Bronchial epithelial cell (primary cell): ENCODE measurements around the gene ZC3H4. TPM values are rescaled to one million over a fixed set of nuclear protein-coding genes. Genes with fewer than 3 reads are reported as not detected.

Source experiments
- DNase-seq: peaks from one replicate; pipeline ENCODE4 v3.0.0-alpha.2; 2010; ENCODE audit warnings: low read depth
- FAIRE-seq: peaks from 2 replicates; lab custom pipeline; 2011; peaks lifted over from hg19 to GRCh38; lab: Jason Lieb, UNC
- H3K27me3 ChIP-seq: 2 replicates; pipeline ENCODE4 v1.5.1; 2011; ENCODE audit warnings: low read length; ENCODE audit not compliant: control insufficient read depth, insufficient read depth
- H3K36me3 ChIP-seq: 2 replicates; pipeline ENCODE4 v1.5.1; 2011; ENCODE audit warnings: low read length; ENCODE audit not compliant: control insufficient read depth, insufficient read depth
- H3K4me3 ChIP-seq: 2 replicates; pipeline ENCODE4 v1.5.1; 2011; ENCODE audit warnings: mild to moderate bottlenecking, low read depth, low read length, control low read depth
- CTCF ChIP-seq: IDR thresholded peaks from 2 replicates; pipeline ENCODE4 v1.5.1; 2011; ENCODE audit warnings: mild to moderate bottlenecking, moderate library complexity, low read length, control low read depth, inconsistent platforms; ENCODE audit not compliant: insufficient read depth, severe bottlenecking
- total RNA-seq: library from RNA; depleted of rRNA; stranded (reverse); fragments of >200 nt; gene quantifications from 2 replicates; pipeline ENCODE4 v1.2.1, GENCODE V29; 2014

ZC3H4 gene
- total RNA-seq, 1 donor from 2014 or later = 2.6 TPM

DNA sequence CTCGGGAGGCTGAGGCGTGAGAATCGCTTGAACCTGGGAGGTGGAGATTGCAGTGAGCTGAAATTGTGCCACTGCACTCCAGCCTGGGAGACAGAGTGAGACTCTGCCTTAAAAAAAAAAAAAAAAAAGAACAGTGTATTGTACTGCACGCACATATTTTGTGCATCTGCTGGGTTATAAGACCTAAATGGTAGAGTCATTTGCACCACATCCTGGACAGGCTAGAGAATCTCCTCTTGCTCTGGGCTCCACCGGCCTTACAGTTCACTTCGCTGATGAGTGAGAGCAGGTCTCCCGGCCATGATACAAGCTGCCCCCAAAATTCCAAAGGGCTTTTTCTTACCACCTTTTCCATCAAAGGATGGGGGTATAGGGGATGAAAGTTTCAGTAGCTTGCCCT lies 9.8 kb upstream of the ZC3H4 start:
- DNase-seq (no peak), FAIRE-seq (no peak)
- H3K4me3 ChIP-seq = no peak overlapping the region
- TF ChIP-seq CTCF = no peak
- no peaks in the 10 kb centered on the region for H3K36me3 ChIP-seq
- no peaks in the 10 kb centered on the region for H3K27me3 ChIP-seq

- Histone ChIP-seq H3K27me3 (no peaks in the 10 kb centered on the region), H3K4me3 (no peak overlapping the region), H3K36me3 (no peaks in the 10 kb centered on the region)
- no peak for TF ChIP-seq CTCF
- DNase-seq = peak; percentile 80
- FAIRE-seq = no peak
These were observed 9.1 kb upstream of the ZC3H4 start for GRCh38 chr19:47122359-47123335.

DNA sequence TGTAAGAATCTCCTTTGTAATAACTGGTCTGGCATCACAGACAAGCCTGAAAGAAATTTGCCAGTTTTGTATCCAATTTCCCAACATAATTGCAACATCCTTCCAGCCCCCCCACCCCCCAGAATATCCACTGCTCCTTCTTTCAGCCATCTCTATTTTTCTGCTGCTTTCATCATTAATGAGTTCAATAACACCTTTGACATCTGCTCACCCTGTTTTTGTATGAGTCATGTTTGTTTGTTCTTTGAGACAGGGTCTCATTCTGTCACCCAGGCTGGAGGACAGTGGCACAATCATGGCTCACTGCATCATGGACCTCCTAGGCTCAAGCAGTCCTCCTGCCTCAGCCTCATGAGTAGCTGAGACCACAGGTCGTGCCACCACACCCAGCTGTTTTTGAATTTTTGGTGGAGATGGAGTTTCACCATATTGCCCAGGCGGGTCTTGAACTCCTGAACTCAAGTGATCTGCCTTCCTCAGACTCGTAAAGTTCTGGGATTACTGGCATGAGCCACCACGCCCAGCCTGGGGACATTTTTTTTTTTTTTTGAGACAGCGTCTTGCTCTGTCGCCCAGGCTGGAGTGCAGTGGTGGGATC lies 7.0 kb upstream of the ZC3H4 start:
- no peak for TF ChIP-seq CTCF
- FAIRE-seq (no peak), DNase-seq (no peak)

DNA sequence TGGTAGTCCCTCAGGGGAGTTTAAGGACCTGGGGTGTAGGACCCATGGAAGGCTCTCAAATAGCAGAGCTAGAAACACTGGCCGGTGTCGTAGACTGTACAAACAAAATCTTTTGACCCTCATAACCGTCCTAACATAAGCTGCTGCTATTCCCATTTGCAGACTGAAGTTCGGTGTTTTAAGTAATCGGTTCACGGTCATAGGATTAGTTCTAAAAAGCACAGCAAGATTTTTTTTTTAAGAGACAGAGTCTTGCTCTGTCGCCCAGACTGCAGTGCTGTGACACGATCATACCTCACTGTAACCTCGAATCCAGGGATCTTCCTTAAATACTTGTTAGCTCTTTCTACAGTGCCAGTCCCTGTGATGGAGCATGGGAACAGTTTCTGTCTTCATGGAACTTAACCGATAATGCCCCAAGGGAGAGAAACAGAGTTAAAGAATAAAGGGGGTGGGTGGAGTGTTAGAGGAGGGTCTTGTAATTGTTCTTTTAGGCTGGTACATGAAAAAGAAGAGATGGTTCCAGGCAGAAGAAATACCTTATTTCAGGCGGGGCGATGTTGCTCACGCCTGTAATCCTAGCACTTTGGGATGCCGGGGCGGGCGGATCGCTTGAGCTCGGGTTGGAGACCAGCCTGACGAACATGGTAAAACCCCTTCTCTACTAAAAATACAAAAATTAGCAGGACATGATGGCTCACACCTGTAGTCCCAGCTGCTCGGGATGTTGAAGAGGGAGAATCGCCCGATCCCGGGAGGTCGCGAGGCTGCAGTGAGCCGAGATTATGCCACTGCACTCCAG lies 475 bp upstream of the ZC3H4 start:
- peaks cover 2% of the 10 kb centered on the region for H3K36me3 ChIP-seq
- H3K27me3 ChIP-seq = no peaks in the 10 kb centered on the region
- H3K4me3 ChIP-seq = peak overlapping the region; percentile 69
- no peak for FAIRE-seq
- no peak for TF ChIP-seq CTCF
- DNase-seq = no peak

More for the DNA sequence above, 7.0 kb upstream of the ZC3H4 start:
- Histone ChIP-seq H3K36me3 (no peaks in the 10 kb centered on the region), H3K27me3 (no peaks in the 10 kb centered on the region), H3K4me3 (no peak overlapping the region)

DNA sequence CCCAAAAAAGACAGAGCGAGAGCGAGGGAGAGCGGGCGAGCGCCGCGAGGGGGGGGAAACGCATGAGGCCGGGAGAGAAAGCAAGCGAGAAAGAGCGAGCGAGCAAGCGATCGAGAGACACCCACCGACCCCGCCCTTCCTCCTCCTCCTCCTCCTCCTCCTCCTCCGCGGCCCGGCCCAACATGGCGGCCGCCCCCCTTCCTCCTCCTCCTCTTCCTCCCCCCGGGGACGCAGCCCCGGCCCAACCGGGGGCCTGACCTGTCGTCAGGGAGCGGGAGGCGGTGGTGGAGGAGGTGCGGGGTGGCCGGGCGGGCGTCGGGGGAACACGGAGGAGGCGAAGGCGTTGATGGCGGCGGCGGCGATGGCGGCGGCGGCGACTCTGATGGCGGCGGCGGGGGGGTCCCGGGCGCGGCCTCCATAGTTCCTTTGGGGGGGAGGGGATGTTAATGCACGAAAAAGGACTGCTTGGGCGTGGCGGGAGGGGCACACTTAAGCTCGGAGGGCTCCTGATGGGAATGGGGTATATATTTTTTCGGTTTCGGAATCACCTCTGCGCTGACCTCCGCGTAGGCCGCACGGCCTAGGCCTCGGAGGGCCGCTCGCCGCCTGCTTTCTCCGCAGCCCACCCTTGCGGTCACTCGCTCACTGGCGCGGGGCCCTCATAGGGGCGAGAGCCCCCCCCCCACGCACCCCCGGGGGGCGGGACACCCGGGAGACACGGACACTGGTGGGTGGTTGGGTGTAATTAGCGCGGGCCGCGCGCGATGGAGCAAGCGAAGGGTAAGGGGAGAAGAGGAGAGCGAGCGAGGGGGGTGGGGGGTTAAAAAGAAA lies 1.2 kb downstream of the ZC3H4 start:
- no peak for FAIRE-seq
- peak; percentile 39 for DNase-seq
- Histone ChIP-seq H3K36me3 (peaks cover 2% of the 10 kb centered on the region), H3K27me3 (no peaks in the 10 kb centered on the region), H3K4me3 (peak overlapping the region; percentile 69)
- no peak for TF ChIP-seq CTCF
